HUES6 (cell line): ENCODE results near the gene NUDT4.
"Not testable (repeated sequence)": the region's sequence is repeated elsewhere in the genome, so short reads cannot be mapped to it uniquely, and the experiment has no call there.

Experiments
- H3K27ac ChIP-seq: 2 replicates; pipeline ENCODE4 v1.7.0; 2013; ENCODE audit warnings: low read depth, mild to moderate bottlenecking, low read length, inconsistent platforms
- H3K27me3 ChIP-seq: 2 replicates; pipeline ENCODE4 v1.6.1; 2013; ENCODE audit warnings: low read length; ENCODE audit not compliant: control insufficient read depth, insufficient read depth
- H3K36me3 ChIP-seq: 2 replicates; pipeline ENCODE4 v1.6.1; 2013; ENCODE audit warnings: low read length; ENCODE audit not compliant: control insufficient read depth, insufficient read depth
- H3K4me1 ChIP-seq: 2 replicates; pipeline ENCODE4 v1.6.1; 2013; ENCODE audit warnings: low read length; ENCODE audit not compliant: control insufficient read depth, insufficient read depth
- H3K4me3 ChIP-seq: 2 replicates; pipeline ENCODE4 v1.5.1; 2013; ENCODE audit warnings: low read depth, low read length
- H3K9ac ChIP-seq: one replicate; pipeline ENCODE4 v1.6.1; 2013; ENCODE audit warnings: mild to moderate bottlenecking, low read length
- H3K9me3 ChIP-seq: 2 replicates; pipeline ENCODE4 v1.6.1; 2013; ENCODE audit warnings: low read depth, low read length; ENCODE audit not compliant: control insufficient read depth, insufficient read depth

Gene NUDT4

GRCh38 chr12:93381161-93381975 is 3.6 kb downstream of the NUDT4 start:
- no peaks in the 10 kb centered on the region for H3K27me3 ChIP-seq
- H3K36me3 ChIP-seq: peaks cover 4% of the 10 kb centered on the region
- no peak overlapping the region for H3K9ac ChIP-seq
- no peak overlapping the region for H3K27ac ChIP-seq
- no peaks in the 10 kb centered on the region for H3K9me3 ChIP-seq
- H3K4me1 ChIP-seq: peaks cover 22% of the 10 kb centered on the region
- peak overlapping the region; percentile 99 for H3K4me3 ChIP-seq

- peak overlapping the region; percentile 99; the same call in 1 of the 2 replicates for H3K4me3 ChIP-seq
- H3K27ac ChIP-seq, H3K36me3 ChIP-seq, H3K9ac ChIP-seq, H3K9me3 ChIP-seq, H3K27me3 ChIP-seq: not testable (repeated sequence)
- peaks cover 16% of the 10 kb centered on the region for H3K4me1 ChIP-seq
Measured at GRCh38 chr12:93381976-93382437, 4.3 kb downstream of the NUDT4 start.

GRCh38 chr12:93387780-93388179 is 10.1 kb downstream of the NUDT4 start:
- Histone ChIP-seq H3K27me3 (no peaks in the 10 kb centered on the region), H3K4me3 (no peak overlapping the region)

GRCh38 chr12:93390031-93390430 is 12.3 kb downstream of the NUDT4 start:
- no peak overlapping the region for H3K9ac ChIP-seq

More at GRCh38 chr12:93387780-93388179, 10.1 kb downstream of the NUDT4 start:
- H3K36me3 ChIP-seq: peaks cover 9% of the 10 kb centered on the region
- H3K27ac ChIP-seq: no peak overlapping the region
- H3K4me1 ChIP-seq: peaks cover 1% of the 10 kb centered on the region
- no peak overlapping the region for H3K9ac ChIP-seq
- H3K9me3 ChIP-seq: no peaks in the 10 kb centered on the region

DNA sequence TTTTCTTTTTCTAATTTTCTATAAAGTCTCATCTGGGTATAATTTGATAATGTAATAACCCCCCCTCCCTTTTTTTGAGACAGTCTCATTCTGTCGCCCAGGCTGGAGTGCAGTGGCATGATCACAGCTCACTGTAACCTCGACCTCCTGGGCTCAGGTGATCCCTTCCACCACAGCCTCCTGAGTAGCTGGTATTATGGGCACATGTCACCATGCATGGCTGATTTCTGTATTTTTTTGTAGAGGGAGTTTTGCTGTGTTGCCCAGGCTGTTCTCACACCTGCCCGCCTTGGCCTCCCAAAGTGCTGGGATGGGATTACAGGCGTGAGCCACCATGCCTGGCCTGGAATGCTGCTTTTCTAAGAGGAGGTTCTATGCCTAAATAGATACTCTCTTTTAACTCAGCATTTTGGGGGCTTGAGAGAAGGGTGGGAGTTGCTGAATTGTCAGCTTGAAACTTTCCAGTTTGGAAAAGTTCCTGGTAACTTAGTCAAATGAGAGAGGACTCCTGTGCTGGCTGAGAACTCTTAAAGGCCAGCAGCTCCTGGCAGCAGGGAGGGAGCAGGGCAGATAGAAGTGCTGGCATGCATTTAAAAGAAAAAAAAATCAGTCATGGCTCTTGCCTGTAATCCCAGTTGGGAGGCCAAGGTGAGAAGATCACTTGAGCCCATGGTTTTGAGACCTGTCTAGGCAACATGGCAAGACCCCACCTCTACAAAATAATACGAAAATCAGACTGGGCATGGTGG is 13.0 kb downstream of the NUDT4 start:
- Histone ChIP-seq H3K9me3 (no peaks in the 10 kb centered on the region), H3K4me1 (no peaks in the 10 kb centered on the region; the same call in 1 of the 2 replicates), H3K9ac (no peak overlapping the region), H3K36me3 (peaks cover 15% of the 10 kb centered on the region), H3K27me3 (no peaks in the 10 kb centered on the region), H3K27ac (peak overlapping the region; percentile 23; the same call in 1 of the 2 replicates), H3K4me3 (no peak overlapping the region)

More at GRCh38 chr12:93390031-93390430, 12.3 kb downstream of the NUDT4 start:
- Histone ChIP-seq H3K9me3 (no peaks in the 10 kb centered on the region), H3K4me3 (no peak overlapping the region), H3K4me1 (no peaks in the 10 kb centered on the region; the same call in 1 of the 2 replicates), H3K36me3 (peaks cover 9% of the 10 kb centered on the region), H3K27me3 (no peaks in the 10 kb centered on the region), H3K27ac (no peak overlapping the region)

DNA sequence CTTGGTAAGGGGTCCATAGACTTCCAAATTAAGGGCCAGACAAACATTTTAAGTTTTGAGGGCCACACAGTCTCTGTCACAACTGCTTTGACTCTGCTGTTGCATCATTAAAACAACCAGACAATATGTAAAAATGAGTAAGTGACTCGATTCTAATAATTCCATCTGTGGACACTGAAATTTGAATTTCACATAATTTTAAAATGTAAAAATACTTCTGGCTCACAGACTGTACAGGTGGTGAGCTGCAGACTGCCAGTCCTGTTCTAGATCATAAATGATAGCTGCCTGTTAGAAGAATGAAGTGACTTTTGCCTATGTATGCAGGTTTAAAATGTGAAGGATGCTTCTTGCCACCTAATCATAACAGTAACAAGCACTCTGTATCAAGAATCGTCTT is 15.7 kb downstream of the NUDT4 start:
- Histone ChIP-seq H3K27ac (no peak overlapping the region), H3K27me3 (no peaks in the 10 kb centered on the region), H3K36me3 (peaks cover 36% of the 10 kb centered on the region), H3K9ac (no peak overlapping the region), H3K9me3 (no peaks in the 10 kb centered on the region), H3K4me1 (no peaks in the 10 kb centered on the region; the same call in 1 of the 2 replicates), H3K4me3 (no peak overlapping the region)

DNA sequence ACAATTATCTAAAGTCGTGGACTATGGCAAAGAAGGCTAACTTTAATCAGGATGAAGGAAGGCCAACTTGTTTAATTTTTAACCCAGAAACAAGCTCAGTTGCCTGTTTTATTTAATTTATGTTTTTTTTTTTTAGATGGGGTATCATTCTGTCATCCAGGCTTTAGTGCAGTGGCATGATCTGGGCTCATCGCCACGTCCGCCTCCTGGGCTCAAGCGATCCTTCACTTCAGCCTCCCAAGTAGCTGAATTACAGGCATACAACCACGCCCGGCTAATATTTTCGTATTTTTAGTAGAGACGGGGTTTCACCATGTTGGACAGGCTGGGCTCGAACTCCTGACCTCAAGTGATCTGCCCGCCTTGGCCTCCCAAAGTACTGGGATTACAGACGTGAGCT is 19.7 kb downstream of the NUDT4 start:
- H3K36me3 ChIP-seq: peaks cover 46% of the 10 kb centered on the region
- H3K9me3 ChIP-seq: no peaks in the 10 kb centered on the region

GRCh38 chr12:93399183-93399863 is 21.6 kb downstream of the NUDT4 start:
- H3K9me3 ChIP-seq, H3K9ac ChIP-seq, H3K4me3 ChIP-seq, H3K27ac ChIP-seq, H3K4me1 ChIP-seq, H3K27me3 ChIP-seq: not testable (repeated sequence)
- peaks cover 46% of the 10 kb centered on the region for H3K36me3 ChIP-seq

More for the DNA sequence above, 19.7 kb downstream of the NUDT4 start:
- Histone ChIP-seq H3K4me3 (no peak overlapping the region), H3K4me1 (no peaks in the 10 kb centered on the region), H3K27ac (no peak overlapping the region), H3K9ac (no peak overlapping the region), H3K27me3 (no peaks in the 10 kb centered on the region)

- Histone ChIP-seq H3K9ac (no peak overlapping the region), H3K36me3 (peaks cover 27% of the 10 kb centered on the region), H3K4me3 (no peak overlapping the region), H3K27ac (no peak overlapping the region), H3K9me3 (no peaks in the 10 kb centered on the region), H3K4me1 (no peaks in the 10 kb centered on the region), H3K27me3 (no peaks in the 10 kb centered on the region)
Measured at GRCh38 chr12:93402333-93403311, 24.9 kb downstream of the NUDT4 start.
